A549 (cell line): ENCODE measurements around the gene KCNQ2. TPM values are rescaled to one million over a fixed set of nuclear protein-coding genes. Genes with fewer than 3 reads are reported as not detected.
A peak's percentile ranks its signal among the peaks of the same experiment; 100 is the strongest.

ENCODE experiments used
- ATAC-seq, 2 experiments: fragments of 200-7000 bp in 1 of 2; fragments of >200 bp in 1 of 2; cut with Nextera tagmentation in 1 of 2; cut with Tn5 transposase in 1 of 2; 3 replicates each; pipeline versions ENCODE4 v1.8.0 to v1.9.1; 2018 to 2020; ENCODE audit warnings: mild to moderate bottlenecking in 1 of 2, moderate library complexity in 1 of 2
- CTCF ChIA-PET: fragments of 300-600 bp; sonication (Branson Sonifier 250); formaldehyde crosslinking; extraction: SDS; loops from one replicate; lab custom pipeline; 2021; ENCODE audit warnings: antibody characterized with exemption, inconsistent platforms; lab: Yijun Ruan, JAX
- POLR2A ChIA-PET: fragments of 350-600 bp; formaldehyde crosslinking; extraction: SDS; loops from one replicate; lab custom pipeline; 2021; ENCODE audit warnings: antibody characterized with exemption, inconsistent platforms; lab: Yijun Ruan, JAX
- DNase-seq, 2 experiments: peaks; one replicate each; pipeline versions ENCODE4 v3.0.0 to v3.0.0-alpha.2; 2011 to 2016; ENCODE audit warnings: low read depth in 1 of 2, low spot score in 1 of 2
- FAIRE-seq: peaks from 2 replicates; lab custom pipeline; 2011; peaks lifted over from hg19 to GRCh38; lab: Jason Lieb, UNC
- H3K27ac ChIP-seq, 2 experiments: fragments of >200 bp; sonication (Bioruptor Twin); formaldehyde crosslinking; 3 replicates each; pipeline ENCODE4 v1.5.1; 2016 to 2017
- H3K4me1 ChIP-seq: fragments of >200 bp; sonication (Bioruptor Twin); formaldehyde crosslinking; 3 replicates; pipeline ENCODE4 v1.6.1; 2016
- H3K4me2 ChIP-seq: fragments of >200 bp; sonication (Bioruptor Twin); formaldehyde crosslinking; 3 replicates; pipeline ENCODE4 v1.6.1; 2016
- H3K4me3 ChIP-seq: fragments of >200 bp; sonication (Bioruptor Twin); formaldehyde crosslinking; 3 replicates; pipeline ENCODE4 v1.5.1; 2016
- H3K9me3 ChIP-seq: fragments of >200 bp; sonication (Bioruptor Twin); formaldehyde crosslinking; 3 replicates; pipeline ENCODE4 v1.6.1; 2016
- BCL3 ChIP-seq: fragments of >200 bp; sonication (Bioruptor Twin); formaldehyde crosslinking; IDR thresholded peaks from 3 replicates; pipeline ENCODE4 v1.6.1; 2016
- CBX2 ChIP-seq: fragments of 200-600 bp; sonication (generic); IDR thresholded peaks from 2 replicates; pipeline ENCODE4 v1.6.1; 2016; ENCODE audit warnings: low read depth, mild to moderate bottlenecking, borderline replicate concordance
- CBX8 ChIP-seq: fragments of 200-600 bp; sonication (generic); IDR thresholded peaks from 2 replicates; pipeline ENCODE4 v1.6.1; 2016
- CTCF ChIP-seq: fragments of >200 bp; sonication (Bioruptor Twin); formaldehyde crosslinking; IDR thresholded peaks from 3 replicates; pipeline ENCODE4 v1.5.1; 2016
- ELK1 ChIP-seq: fragments of 150-350 bp; IDR thresholded peaks from 2 replicates; pipeline ENCODE4 v1.6.1; 2014; ENCODE audit warnings: low read depth, mild to moderate bottlenecking, low read length
- GATA3 ChIP-seq: IDR thresholded peaks from 2 replicates; pipeline ENCODE4 v1.6.1; 2012; ENCODE audit warnings: borderline replicate concordance
- HEYL ChIP-seq: fragments of 250-450 bp; sonication (Bioruptor Pico); IDR thresholded peaks from 2 replicates; pipeline ENCODE4 v1.8.0; 2021; ENCODE audit warnings: mild to moderate bottlenecking, moderate library complexity
- JUNB ChIP-seq: fragments of >200 bp; sonication (Bioruptor Twin); formaldehyde crosslinking; IDR thresholded peaks from 2 replicates; pipeline ENCODE4 v1.6.1; 2016
- MAZ ChIP-seq: fragments of 150-350 bp; IDR thresholded peaks from 2 replicates; pipeline ENCODE4 v1.6.1; 2014; ENCODE audit warnings: antibody characterized with exemption, low read depth, low read length, borderline replicate concordance
- RFX5 ChIP-seq: fragments of 450-650 bp; IDR thresholded peaks from 2 replicates; pipeline ENCODE4 v1.7.1; 2014; ENCODE audit warnings: antibody characterized with exemption, mild to moderate bottlenecking, moderate library complexity
- TP53 ChIP-seq: fragments of 250-450 bp; sonication (Bioruptor Pico); IDR thresholded peaks from 2 replicates; pipeline ENCODE4 v1.5.0; 2021; ENCODE audit warnings: mild to moderate bottlenecking, moderate library complexity
- ZC3H11A ChIP-seq: fragments of 450-650 bp; IDR thresholded peaks from 2 replicates; pipeline ENCODE4 v1.6.1; 2014; ENCODE audit warnings: antibody characterized with exemption, mild to moderate bottlenecking
- ZNF302 ChIP-seq: fragments of 250-450 bp; sonication (Bioruptor Pico); IDR thresholded peaks from 2 replicates; pipeline ENCODE4 v1.9.0; 2021; ENCODE audit warnings: inconsistent platforms, mild to moderate bottlenecking, moderate library complexity
- WGBS: methylation state at CpG from one replicate; pipeline ENCODE4 v1.1.6; 2017; ENCODE audit errors: missing lambda C conversion rate; 5-methylcytosine and 5-hydroxymethylcytosine counted together
- polyA plus RNA-seq, 4 experiments: library from polyadenylated mRNA; depleted of rRNA in 3 of 4; stranded (reverse); fragments of >200 nt; fragmentation: RNase III in 1 of 4; extraction: RNeasy Plus Mini Kit Qiagen cat#74134 plus additional on column Dnase treatment in 1 of 4; gene quantifications; 2 replicates in 3 of 4; 3 replicates in 1 of 4; pipeline ENCODE4 v1.2.3, GENCODE V29; 2011 to 2017
- TF ChIP-seq, protein P1 (sequence below): IDR thresholded peaks from 2 replicates; pipeline ENCODE4 v1.6.1; 2012
- TF ChIP-seq, protein P2 (sequence below): IDR thresholded peaks from 2 replicates; pipeline ENCODE4 v1.6.1; 2012; ENCODE audit warnings: low read depth, borderline replicate concordance

The KCNQ2 gene
- polyA plus RNA-seq, 2 of the 4 experiments (the other 2 are of a cell fraction) = 0.14 to 0.36 TPM

GRCh38 chr20:63500151-63500901 is 27.9 kb upstream of the KCNQ2 start:
- ChIA-PET POLR2A (interaction anchor here (0.6 kb wide), 1 partner anchor 56 kb away, joined by 4 read pairs; no protein-coding TSS in a partner anchor), CTCF (no interaction called here)
- ATAC-seq = no peak
- no peak overlapping the region for H3K4me3 ChIP-seq
- H3K9me3 ChIP-seq = peaks cover 12% of the 10 kb centered on the region; the same call in 2 of the 3 replicates
- no peak for FAIRE-seq
- 91% methylated on average over 15 of the region's 24 CpGs for WGBS
- H3K4me2 ChIP-seq = no peak overlapping the region
- H3K27ac ChIP-seq = no peak overlapping the region
- DNase-seq = no peak
- TF ChIP-seq ZC3H11A (no peak), CBX8 (no peak), HEYL (CRISPR knock-in tag) (no peak), MAZ (no peak), RFX5 (no peak), ELK1 (no peak), JUNB (no peak), CBX2 (no peak)
- TF ChIP-seq, protein P1, sequence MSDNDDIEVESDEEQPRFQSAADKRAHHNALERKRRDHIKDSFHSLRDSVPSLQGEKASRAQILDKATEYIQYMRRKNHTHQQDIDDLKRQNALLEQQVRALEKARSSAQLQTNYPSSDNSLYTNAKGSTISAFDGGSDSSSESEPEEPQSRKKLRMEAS = no peak
- peaks cover 27% of the 10 kb centered on the region for H3K4me1 ChIP-seq

GRCh38 chr20:63499338-63499969 is 27.0 kb upstream of the KCNQ2 start:
- no peak for DNase-seq
- H3K9me3 ChIP-seq = peaks cover 4% of the 10 kb centered on the region; the same call in 1 of the 3 replicates

DNA sequence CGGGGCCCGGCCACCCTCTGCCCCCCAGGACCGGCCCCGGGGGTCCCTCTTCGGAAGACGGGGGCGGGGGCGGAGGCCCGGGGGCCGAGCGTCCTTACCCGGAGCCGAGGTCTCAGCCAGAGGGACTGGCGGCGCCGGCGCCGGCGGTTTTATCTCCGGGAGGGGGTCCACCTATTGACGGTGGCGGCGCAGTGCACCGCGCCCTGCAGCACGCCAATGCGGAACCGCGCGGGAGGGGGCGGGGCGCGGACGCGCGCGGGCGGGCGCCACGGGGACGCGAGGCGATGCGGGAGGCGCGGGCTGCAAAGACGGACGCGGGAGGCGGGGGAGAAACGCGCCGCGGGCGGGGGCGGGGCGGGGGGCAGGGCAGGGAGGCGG is 26.5 kb upstream of the KCNQ2 start, which contains the start of gene EEF1A2:
Gene EEF1A2 (minus strand): TSS at position 124 of the 378 bp plus-strand sequence. CDS start 1,320 bp downstream, outside the sequence.
- CTCF ChIA-PET = interaction anchor here (3.6 kb wide), 1 partner anchor 22 kb away, joined by 75 read pairs; the partner anchor contains the start of gene PPDPF
- DNase-seq = peak in 1 of 2 experiments; percentile 68

More at GRCh38 chr20:63499338-63499969, 27.0 kb upstream of the KCNQ2 start:
- no peak; a peak in 1 of 6 replicates for ATAC-seq
- TF ChIP-seq ZC3H11A (no peak), ZNF302 (CRISPR knock-in tag) (no peak), BCL3 (no peak), HEYL (CRISPR knock-in tag) (no peak), TP53 (CRISPR knock-in tag) (no peak)
- TF ChIP-seq, protein P2, sequence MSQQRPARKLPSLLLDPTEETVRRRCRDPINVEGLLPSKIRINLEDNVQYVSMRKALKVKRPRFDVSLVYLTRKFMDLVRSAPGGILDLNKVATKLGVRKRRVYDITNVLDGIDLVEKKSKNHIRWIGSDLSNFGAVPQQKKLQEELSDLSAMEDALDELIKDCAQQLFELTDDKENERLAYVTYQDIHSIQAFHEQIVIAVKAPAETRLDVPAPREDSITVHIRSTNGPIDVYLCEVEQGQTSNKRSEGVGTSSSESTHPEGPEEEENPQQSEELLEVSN = no peak
- TF ChIP-seq, all 56 proteins: peak for 0
- peaks cover 27% of the 10 kb centered on the region for H3K4me1 ChIP-seq
- CTCF ChIA-PET = no interaction called here
- H3K4me3 ChIP-seq = peak overlapping the region; percentile 99
- FAIRE-seq = no peak
- POLR2A ChIA-PET = interaction anchor here (0.6 to 2.1 kb wide), 2 partner anchors 21 to 57 kb away, joined by 4 to 13 read pairs; partner anchors contain the start of gene PPDPF
- WGBS = 28% methylated on average over 24 of the region's 48 CpGs
- H3K27ac ChIP-seq = peak overlapping the region; percentile 92 to 96
- peak overlapping the region; percentile 100 for H3K4me2 ChIP-seq

More for the DNA sequence above, 26.5 kb upstream of the KCNQ2 start, which contains the start of gene EEF1A2:
- WGBS = no CpG with 5 or more reads among the region's 58 CpGs
- Histone ChIP-seq H3K27ac (peak within 1 kb of the TSS; percentile 92 to 96), H3K4me1 (peaks cover 27% of the 10 kb centered on the region), H3K9me3 (no peaks in the 10 kb centered on the region), H3K4me3 (peak within 1 kb of the TSS; percentile 99), H3K4me2 (peak within 1 kb of the TSS; percentile 100)
- FAIRE-seq (no peak), ATAC-seq (0 out of 6 replicates have a peak, but pooled peaks of 1 of the 2 experiments have one; percentile 22)
- no peak for TF ChIP-seq ELK1
- TF ChIP-seq CBX2 = no peak
- TF ChIP-seq GATA3 = no peak
- peak; percentile 19; the same call in 1 of the 3 replicates for TF ChIP-seq CTCF
- TF ChIP-seq CBX8 = no peak
- POLR2A ChIA-PET = interaction anchor here (2.1 kb wide), 1 partner anchor 22 kb away, joined by 13 read pairs; the partner anchor contains the start of gene PPDPF
